Transverse colon (tissue), 4 donors: ENCODE results near the gene ERCC8. TPM values are rescaled to one million over a fixed set of nuclear protein-coding genes. Genes with fewer than 3 reads are reported as not detected.
A peak's percentile ranks its signal among the peaks of the same experiment; 100 is the strongest.

Experiments
- DNase-seq: peaks from one replicate; pipeline ENCODE4 v3.0.0-alpha.2; 2019
- H3K27ac ChIP-seq, 4 donors: fragments of 200-600 bp; sonication (generic); 2 replicates each; pipeline ENCODE4 v1.5.1; 2016 to 2018; ENCODE audit warnings: inconsistent platforms in 4 of 4
- H3K27me3 ChIP-seq: fragments of 200-600 bp; sonication (generic); 2 replicates; pipeline ENCODE4 v1.5.1; 2017; ENCODE audit warnings: inconsistent platforms
- H3K36me3 ChIP-seq, 4 donors: fragments of 200-600 bp; sonication (generic); 2 replicates each; pipeline ENCODE4 v1.5.1; 2017 to 2019; ENCODE audit warnings: inconsistent platforms in 4 of 4
- H3K4me1 ChIP-seq, 4 donors: fragments of 200-600 bp; sonication (generic); 2 replicates each; pipeline ENCODE4 v1.5.1; 2017 to 2020; ENCODE audit warnings: inconsistent platforms in 4 of 4
- H3K4me3 ChIP-seq, 4 donors: fragments of 200-600 bp; sonication (generic); 1 replicate in 1 of 4; 2 replicates in 3 of 4; pipeline versions ENCODE4 v1.5.1 to v1.6.1; 2017 to 2019; ENCODE audit warnings: inconsistent platforms in 4 of 4
- H3K9me3 ChIP-seq, 2 donors: fragments of 200-600 bp; sonication (generic); 2 replicates each; pipeline ENCODE4 v1.5.1; 2017 to 2019; ENCODE audit warnings: inconsistent platforms in 2 of 2
- EP300 ChIP-seq: sonication (generic); formaldehyde crosslinking; IDR thresholded peaks from one replicate; pipeline ENCODE4 v1.6.1; 2017; ENCODE audit warnings: antibody characterized with exemption, low read depth
- POLR2A ChIP-seq: fragments of 450-650 bp; IDR thresholded peaks from one replicate; pipeline ENCODE4 v1.6.1; 2016; ENCODE audit warnings: antibody characterized with exemption, mild to moderate bottlenecking, moderate library complexity
- POLR2AphosphoS5 ChIP-seq, 3 donors: sonication (generic); formaldehyde crosslinking; IDR thresholded peaks; one replicate each; pipeline ENCODE4 v1.6.1; 2016; ENCODE audit warnings: antibody characterized with exemption in 3 of 3
- WGBS, 2 donors: methylation state at CpG; one replicate each; pipeline ENCODE4 v1.1.5; 2018; ENCODE audit warnings: low coverage in 1 of 2; 5-methylcytosine and 5-hydroxymethylcytosine counted together
- in situ Hi-C, 4 donors: fragments of 200-750 bp; cut with MboI; loops; one replicate each; pipeline versions ENCODE4 v1.15.0 to v1.15.1; 2017; ENCODE audit warnings: low sequenced_read_pairs in 3 of 4, low pct_ligation_motif_present in 1 of 4, low pct_unique_long_range_greater_than_20kb in 1 of 4
- intact Hi-C: fragments of 100-400 bp; cut with DNase I; formaldehyde crosslinking; loops from one replicate; pipeline ENCODE4 v1.15.1; 2023; ENCODE audit warnings: low total_unique reads
- total RNA-seq, 4 donors: library from RNA; depleted of rRNA; stranded (reverse); fragments of >200 nt; gene quantifications; one replicate each; pipeline ENCODE4 v1.1.0, GENCODE V29; 2016
- TF ChIP-seq, protein P1 (sequence below), 5 experiments: fragments of 200-600 bp in 3 of 5; fragments of 450-650 bp in 2 of 5; sonication (generic) in 3 of 5; IDR thresholded peaks; 1 replicate in 2 of 5; 2 replicates in 3 of 5; pipeline ENCODE4 v1.5.1; 2016 to 2017; ENCODE audit warnings: antibody characterized with exemption in 5 of 5, inconsistent platforms in 3 of 5, mild to moderate bottlenecking in 2 of 5, moderate library complexity in 1 of 5

The ERCC8 gene, protein sequence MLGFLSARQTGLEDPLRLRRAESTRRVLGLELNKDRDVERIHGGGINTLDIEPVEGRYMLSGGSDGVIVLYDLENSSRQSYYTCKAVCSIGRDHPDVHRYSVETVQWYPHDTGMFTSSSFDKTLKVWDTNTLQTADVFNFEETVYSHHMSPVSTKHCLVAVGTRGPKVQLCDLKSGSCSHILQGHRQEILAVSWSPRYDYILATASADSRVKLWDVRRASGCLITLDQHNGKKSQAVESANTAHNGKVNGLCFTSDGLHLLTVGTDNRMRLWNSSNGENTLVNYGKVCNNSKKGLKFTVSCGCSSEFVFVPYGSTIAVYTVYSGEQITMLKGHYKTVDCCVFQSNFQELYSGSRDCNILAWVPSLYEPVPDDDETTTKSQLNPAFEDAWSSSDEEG
- total RNA-seq: 10 to 100 TPM in 2 of 4 donors, 1 to 10 TPM in 2; 4.8 to 17.3 (median 11.3) TPM

DNA sequence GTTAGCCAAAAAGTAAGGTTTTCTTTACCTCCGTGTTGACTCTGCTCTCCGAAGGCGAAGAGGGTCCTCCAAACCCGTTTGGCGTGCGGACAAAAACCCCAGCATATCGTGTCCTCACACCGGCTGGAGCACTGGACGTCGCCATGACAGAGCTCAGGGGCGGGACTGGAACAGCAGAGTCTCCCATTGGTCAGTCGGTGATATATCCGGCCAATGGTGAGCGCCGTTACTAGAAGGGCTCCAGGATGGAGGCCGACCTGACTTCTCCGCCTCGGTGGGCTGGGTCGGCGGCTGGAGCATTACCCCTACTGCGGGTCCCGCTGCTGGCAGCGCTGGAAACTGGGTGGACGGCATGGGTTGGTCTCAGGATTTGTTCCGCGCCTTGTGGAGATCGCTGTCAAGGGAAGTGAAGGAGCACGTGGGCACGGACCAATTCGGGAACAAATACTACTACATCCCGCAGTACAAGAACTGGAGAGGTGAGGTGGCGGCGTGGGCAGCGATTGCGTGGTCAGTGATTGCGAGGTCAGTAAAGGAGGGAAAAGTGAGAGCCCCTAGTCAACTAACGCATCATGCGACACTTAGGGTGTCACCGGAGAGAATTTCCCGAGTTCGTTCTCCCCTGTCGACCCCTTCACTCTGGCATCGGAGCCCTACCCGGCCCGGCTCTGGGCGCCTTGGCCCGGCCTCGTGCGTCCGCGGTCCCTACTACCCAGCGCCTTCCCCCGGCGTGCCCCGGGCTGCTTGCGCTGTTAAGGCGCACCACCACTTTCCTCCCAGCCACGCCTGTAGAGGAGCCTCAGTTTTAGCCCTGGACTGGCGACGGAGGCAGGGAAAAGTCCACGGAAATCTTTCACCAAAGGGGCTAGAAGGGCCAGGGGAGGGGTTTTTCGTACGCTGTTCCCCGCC is at the start of gene ERCC8, which contains the start of gene NDUFAF2:
TSS of gene ERCC8 (minus strand) at position 167 of the 909 bp plus-strand sequence. CDS start at position 105, 62 bp downstream.
TSS of gene NDUFAF2 (plus strand) at position 302 of the 909 bp plus-strand sequence. CDS start at position 353, 51 bp downstream.
- no peaks in the 10 kb centered on the region for H3K27me3 ChIP-seq
- no peaks in the 10 kb centered on the region for H3K36me3 ChIP-seq
- TF ChIP-seq POLR2AphosphoS5 (IDR thresholded peaks at IDR 0.05): peak; percentile 67 to 78 (median 71)
- peak; percentile 57 for TF ChIP-seq POLR2A
- TF ChIP-seq EP300: no peak
- TF ChIP-seq, protein P1, sequence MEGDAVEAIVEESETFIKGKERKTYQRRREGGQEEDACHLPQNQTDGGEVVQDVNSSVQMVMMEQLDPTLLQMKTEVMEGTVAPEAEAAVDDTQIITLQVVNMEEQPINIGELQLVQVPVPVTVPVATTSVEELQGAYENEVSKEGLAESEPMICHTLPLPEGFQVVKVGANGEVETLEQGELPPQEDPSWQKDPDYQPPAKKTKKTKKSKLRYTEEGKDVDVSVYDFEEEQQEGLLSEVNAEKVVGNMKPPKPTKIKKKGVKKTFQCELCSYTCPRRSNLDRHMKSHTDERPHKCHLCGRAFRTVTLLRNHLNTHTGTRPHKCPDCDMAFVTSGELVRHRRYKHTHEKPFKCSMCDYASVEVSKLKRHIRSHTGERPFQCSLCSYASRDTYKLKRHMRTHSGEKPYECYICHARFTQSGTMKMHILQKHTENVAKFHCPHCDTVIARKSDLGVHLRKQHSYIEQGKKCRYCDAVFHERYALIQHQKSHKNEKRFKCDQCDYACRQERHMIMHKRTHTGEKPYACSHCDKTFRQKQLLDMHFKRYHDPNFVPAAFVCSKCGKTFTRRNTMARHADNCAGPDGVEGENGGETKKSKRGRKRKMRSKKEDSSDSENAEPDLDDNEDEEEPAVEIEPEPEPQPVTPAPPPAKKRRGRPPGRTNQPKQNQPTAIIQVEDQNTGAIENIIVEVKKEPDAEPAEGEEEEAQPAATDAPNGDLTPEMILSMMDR (IDR thresholded peaks at IDR 0.05): no peak
- H3K27ac ChIP-seq: peak within 1 kb of the TSS; percentile 76 to 90 (median 88)
- no peaks in the 10 kb centered on the region for H3K9me3 ChIP-seq
- DNase-seq: peak; percentile 92
- intact Hi-C loops (no loop called here), in situ Hi-C loops (loop anchor here in 1 of 4 donors (25.0 kb wide), 1 partner anchor 392 kb away; the partner anchor contains the start of gene ZSWIM6)
- H3K4me3 ChIP-seq: peak within 1 kb of the TSS; percentile 56 to 66 (median 64)
- WGBS, 2 donors: 0% methylated on average over 55 of the region's 64 CpGs; no CpG with 5 or more reads in 1 of the 2 donors
- H3K4me1 ChIP-seq: peaks cover 0 to 23% (median 18%) of the 10 kb centered on the region in 4 donors

DNA sequence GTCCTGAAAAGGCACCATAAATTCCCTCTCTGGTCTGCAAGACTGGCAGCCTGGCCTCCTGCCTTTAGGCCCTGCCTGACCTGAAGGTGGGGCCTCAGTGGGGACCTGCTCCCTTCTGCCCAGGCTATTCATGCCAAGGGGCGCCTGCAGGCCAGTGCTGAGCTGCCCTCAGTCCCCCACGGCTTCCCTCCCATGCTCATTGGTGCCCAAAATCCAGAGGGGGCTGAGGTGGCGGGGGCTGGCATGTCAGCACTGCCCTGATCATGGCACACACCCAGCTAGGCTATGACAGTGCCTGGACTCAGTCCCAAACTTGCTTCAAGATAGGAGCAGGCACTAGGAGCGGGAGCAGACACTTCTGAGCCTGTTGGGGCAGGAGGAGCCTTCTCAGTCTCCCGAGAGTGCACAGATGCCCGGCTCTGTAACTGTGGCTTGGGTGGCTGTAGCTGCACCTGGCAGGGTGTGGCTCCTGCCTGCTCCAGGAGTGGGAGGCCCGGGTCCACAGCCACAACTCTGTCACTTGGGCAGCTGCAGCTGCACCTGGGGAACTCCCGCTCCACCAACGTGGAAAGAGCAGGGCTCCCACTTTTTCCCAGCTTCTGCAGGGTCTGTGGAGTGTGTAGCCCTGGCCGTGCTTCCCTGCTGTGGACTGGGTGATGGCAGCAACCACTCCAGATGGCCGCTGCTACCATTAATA is 49.2 kb upstream of the ERCC8 start:
- Histone ChIP-seq H3K27me3 (no peaks in the 10 kb centered on the region), H3K4me1 (no peaks in the 10 kb centered on the region), H3K9me3 (no peaks in the 10 kb centered on the region), H3K4me3 (no peak overlapping the region), H3K36me3 (no peaks in the 10 kb centered on the region), H3K27ac (no peak overlapping the region)
- intact Hi-C loops (no loop called here), in situ Hi-C loops (no loop called here)
- no peak for DNase-seq
- WGBS, 2 donors: 85 to 100% methylated on average over 2 to 10 of the region's 11 CpGs
- no peak for TF ChIP-seq POLR2A
- no peak for TF ChIP-seq POLR2AphosphoS5 (IDR thresholded peaks at IDR 0.05)
- no peak for TF ChIP-seq EP300

DNA sequence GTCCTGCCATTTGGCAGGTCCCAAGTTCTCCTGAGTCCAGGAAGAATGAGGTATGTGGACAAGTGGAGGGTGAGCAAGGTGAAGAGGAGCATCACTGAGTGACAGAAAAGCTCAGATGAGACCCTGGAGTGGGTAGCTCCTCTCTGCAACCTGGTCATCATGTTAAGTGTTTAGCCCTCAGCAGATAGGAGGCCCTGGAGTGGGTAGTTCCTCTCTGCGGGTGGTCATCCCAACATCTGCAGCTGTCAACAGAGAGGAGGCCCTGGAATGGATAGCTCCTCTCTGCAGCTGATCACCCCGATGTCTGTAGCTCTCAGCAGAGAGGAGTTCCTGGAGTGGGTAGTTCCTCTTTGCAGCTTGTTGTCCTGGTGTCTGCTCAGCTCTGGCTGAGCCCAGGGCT is 48.6 kb upstream of the ERCC8 start:
- WGBS, 2 donors: 100% methylated on average over 2 of the region's 2 CpGs; no CpG with 5 or more reads in 1 of the 2 donors
- Histone ChIP-seq H3K4me1 (no peaks in the 10 kb centered on the region), H3K4me3 (no peak overlapping the region), H3K9me3 (no peaks in the 10 kb centered on the region), H3K27me3 (no peaks in the 10 kb centered on the region), H3K36me3 (no peaks in the 10 kb centered on the region), H3K27ac (no peak overlapping the region)
- in situ Hi-C loops (no loop called here), intact Hi-C loops (no loop called here)
- TF ChIP-seq EP300: no peak
- TF ChIP-seq, protein P1 (IDR thresholded peaks at IDR 0.05): no peak
- no peak for TF ChIP-seq POLR2A
- TF ChIP-seq POLR2AphosphoS5 (IDR thresholded peaks at IDR 0.05): no peak
- DNase-seq: no peak

DNA sequence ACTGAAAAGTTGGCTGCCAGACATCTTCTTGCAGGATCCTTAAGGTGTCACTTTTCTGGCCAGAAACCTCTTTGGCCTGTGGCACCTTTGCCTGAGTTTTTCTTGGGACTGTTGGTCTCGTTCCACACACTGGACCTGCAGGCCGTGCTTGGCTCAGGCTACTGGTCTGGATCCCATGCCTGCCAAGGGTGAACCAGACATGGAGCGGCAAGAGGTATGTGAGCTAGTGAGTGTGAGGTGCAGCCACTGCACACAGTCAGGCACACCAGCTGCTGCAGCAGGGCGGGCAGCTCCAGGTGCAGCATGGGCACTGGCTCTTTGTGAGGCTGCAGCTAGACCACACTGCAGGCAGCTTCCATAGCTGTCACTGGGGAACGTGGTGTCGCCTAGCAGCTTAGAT is 48.0 kb upstream of the ERCC8 start:
- in situ Hi-C loops: no loop called here
- WGBS, 2 donors: 92 to 93% methylated on average over 2 to 6 of the region's 6 CpGs
- Histone ChIP-seq H3K27ac (no peak overlapping the region), H3K9me3 (no peaks in the 10 kb centered on the region), H3K36me3 (no peaks in the 10 kb centered on the region), H3K4me1 (no peaks in the 10 kb centered on the region), H3K4me3 (no peak overlapping the region), H3K27me3 (no peaks in the 10 kb centered on the region)
- intact Hi-C loops: no loop called here
- no peak for DNase-seq
- TF ChIP-seq EP300: no peak
- TF ChIP-seq, protein P1 (IDR thresholded peaks at IDR 0.05): no peak
- TF ChIP-seq POLR2A: no peak
- TF ChIP-seq POLR2AphosphoS5 (IDR thresholded peaks at IDR 0.05): no peak
